Skeletal muscle tissue (tissue), 4 donors: Measurements from ENCODE around the gene SPEM3. TPM values are rescaled to one million over a fixed set of nuclear protein-coding genes. Genes with fewer than 3 reads are reported as not detected.

Experiments
- H3K27ac ChIP-seq: one replicate; pipeline ENCODE4 v1.7.0; 2013; ENCODE audit warnings: mild to moderate bottlenecking, low read depth, low read length, inconsistent platforms
- H3K27me3 ChIP-seq, 3 donors: one replicate each; pipeline ENCODE4 v1.7.0; 2013; ENCODE audit warnings: low read length in 3 of 3; ENCODE audit not compliant: control insufficient read depth in 3 of 3, insufficient read depth in 3 of 3
- H3K36me3 ChIP-seq, 3 donors: one replicate each; pipeline ENCODE4 v1.7.0; 2013; ENCODE audit warnings: low read length in 3 of 3; ENCODE audit not compliant: control insufficient read depth in 3 of 3, insufficient read depth in 3 of 3
- H3K4me1 ChIP-seq, 3 donors: one replicate each; pipeline ENCODE4 v1.7.0; 2013; ENCODE audit warnings: low read length in 3 of 3, mild to moderate bottlenecking in 3 of 3; ENCODE audit not compliant: control insufficient read depth in 3 of 3, insufficient read depth in 3 of 3
- H3K4me3 ChIP-seq, 3 donors: one replicate each; pipeline ENCODE4 v1.7.0; 2013; ENCODE audit warnings: low read length in 3 of 3
- H3K9ac ChIP-seq, 3 donors: one replicate each; pipeline ENCODE4 v1.7.0; 2013; ENCODE audit warnings: low read length in 3 of 3, mild to moderate bottlenecking in 3 of 3, moderate library complexity in 2 of 3, low read depth in 1 of 3
- H3K9me3 ChIP-seq, 3 donors: one replicate each; pipeline ENCODE4 v1.7.0; 2013; ENCODE audit warnings: low read length in 3 of 3; ENCODE audit not compliant: control insufficient read depth in 3 of 3
- total RNA-seq: library from RNA; depleted of rRNA; stranded (reverse); fragments of >200 nt; gene quantifications from one replicate; pipeline ENCODE4 v1.2.3, GENCODE V29; 2014
- donor health status: Osteomylitis.

SPEM3 gene
- total RNA-seq, 1 donor from 2014 or later = not detected

- Histone ChIP-seq H3K4me1 (peaks cover 5 to 13% (median 5%) of the 10 kb centered on the region in 3 donors), H3K4me3 (no peak overlapping the region), H3K27me3 (no peaks in the 10 kb centered on the region), H3K9ac (no peak overlapping the region), H3K9me3 (no peaks in the 10 kb centered on the region), H3K36me3 (peaks cover 4 to 9% (median 6%) of the 10 kb centered on the region in 3 donors), H3K27ac (no peak overlapping the region)
These were observed 19.8 kb upstream of the SPEM3 start for GRCh38 chr17:7408863-7409262.

DNA sequence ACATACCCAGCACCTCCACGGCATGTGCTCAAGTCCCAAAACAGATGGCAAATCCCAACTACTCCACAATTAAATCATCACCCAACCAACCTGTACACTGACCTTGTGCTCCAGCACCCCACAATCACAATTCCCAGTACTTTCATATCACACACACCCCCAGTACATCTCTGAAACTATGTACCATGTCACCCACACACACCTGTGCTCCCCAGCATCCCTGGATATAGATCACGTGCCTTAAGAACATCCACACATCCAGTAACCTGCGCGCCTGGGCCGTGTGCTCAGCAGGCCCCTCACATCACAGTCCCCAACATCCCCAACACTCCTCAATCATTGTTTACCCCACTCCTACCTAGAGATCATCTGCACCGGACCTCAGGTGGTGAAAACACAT is 18.9 kb upstream of the SPEM3 start:
- no peak overlapping the region for H3K27ac ChIP-seq
- H3K4me1 ChIP-seq = peaks cover 5 to 13% (median 5%) of the 10 kb centered on the region in 3 donors
- no peaks in the 10 kb centered on the region for H3K27me3 ChIP-seq
- H3K4me3 ChIP-seq = no peak overlapping the region
- peaks cover 4 to 9% (median 6%) of the 10 kb centered on the region in 3 donors for H3K36me3 ChIP-seq
- H3K9me3 ChIP-seq = no peaks in the 10 kb centered on the region
- no peak overlapping the region for H3K9ac ChIP-seq

DNA sequence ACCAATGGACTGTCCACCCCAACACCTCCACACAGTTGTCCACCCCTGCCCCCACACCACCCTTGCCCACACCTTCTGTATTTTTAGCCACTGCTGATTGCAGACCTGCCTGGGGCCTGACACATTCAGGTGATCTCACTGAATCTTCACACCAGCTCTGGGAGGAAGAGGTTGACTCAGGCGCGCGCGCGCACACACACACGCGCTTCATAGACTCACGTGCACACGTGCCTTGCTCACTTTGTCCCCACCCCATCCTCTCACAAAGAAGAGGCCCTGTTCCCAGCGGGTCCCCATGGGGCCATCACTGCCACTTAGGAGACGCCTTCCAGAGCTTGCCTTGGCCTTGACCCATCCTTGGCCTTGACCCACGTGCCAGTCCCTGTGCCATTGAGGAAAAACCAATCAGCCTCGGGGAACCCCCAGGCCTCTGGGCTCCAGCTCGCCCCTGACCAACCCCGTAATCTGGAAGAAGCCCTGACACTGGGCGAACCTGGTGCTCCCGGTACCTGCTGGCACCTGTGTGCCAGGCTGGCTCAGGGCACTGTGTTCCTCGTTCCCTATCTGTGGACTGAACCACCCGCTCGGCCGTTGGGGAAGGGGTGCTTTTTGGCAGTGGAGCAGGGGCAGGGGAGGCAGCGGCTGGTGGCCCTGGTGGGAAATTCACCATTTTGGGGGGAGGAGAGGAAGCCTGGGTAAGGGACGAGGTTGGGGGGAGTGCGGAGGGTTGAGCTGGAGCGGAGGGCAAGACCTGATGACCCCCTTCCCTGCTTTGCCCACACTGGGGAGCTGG is 17.8 kb upstream of the SPEM3 start:
- Histone ChIP-seq H3K9me3 (no peaks in the 10 kb centered on the region), H3K4me3 (no peak overlapping the region), H3K36me3 (peaks cover 10 to 14% (median 12%) of the 10 kb centered on the region in 3 donors), H3K4me1 (peaks cover 0 to 5% (median under 1%) of the 10 kb centered on the region in 3 donors), H3K27me3 (no peaks in the 10 kb centered on the region), H3K27ac (no peak overlapping the region), H3K9ac (no peak overlapping the region)

DNA sequence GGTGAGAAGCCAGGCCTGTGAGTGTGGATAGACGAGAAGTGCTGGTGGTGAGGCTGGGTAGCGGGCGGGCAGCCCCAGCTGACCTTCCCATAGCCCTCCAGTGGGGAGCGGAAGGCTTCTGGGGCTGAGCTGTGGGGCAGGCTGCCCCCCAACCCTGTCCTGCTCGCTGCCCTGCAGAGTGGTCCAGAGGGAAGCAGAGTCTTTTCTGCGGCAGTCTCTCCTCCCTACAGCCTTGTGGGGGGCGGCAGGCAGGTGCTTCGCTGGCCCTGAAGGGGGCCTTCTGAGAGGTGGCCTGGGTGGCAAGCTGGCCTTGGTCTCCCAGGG is 17.3 kb upstream of the SPEM3 start:
- Histone ChIP-seq H3K4me3 (no peak overlapping the region), H3K27ac (no peak overlapping the region), H3K36me3 (peaks cover 10 to 14% (median 12%) of the 10 kb centered on the region in 3 donors), H3K27me3 (no peaks in the 10 kb centered on the region), H3K9ac (no peak overlapping the region), H3K9me3 (no peaks in the 10 kb centered on the region), H3K4me1 (no peaks in the 10 kb centered on the region)

- no peaks in the 10 kb centered on the region for H3K27me3 ChIP-seq
- no peak overlapping the region for H3K4me3 ChIP-seq
- no peak overlapping the region for H3K27ac ChIP-seq
- peaks cover 10 to 14% (median 12%) of the 10 kb centered on the region in 3 donors for H3K36me3 ChIP-seq
- no peaks in the 10 kb centered on the region for H3K4me1 ChIP-seq
- H3K9ac ChIP-seq = no peak overlapping the region
- no peaks in the 10 kb centered on the region for H3K9me3 ChIP-seq
These were observed 15.2 kb upstream of the SPEM3 start for GRCh38 chr17:7413346-7413985.

GRCh38 chr17:7414837-7415236 is 13.8 kb upstream of the SPEM3 start:
- peaks cover 0 to under 1% (median 0%) of the 10 kb centered on the region in 3 donors for H3K27me3 ChIP-seq
- H3K9ac ChIP-seq = no peak overlapping the region
- H3K4me3 ChIP-seq = no peak overlapping the region
- no peaks in the 10 kb centered on the region for H3K9me3 ChIP-seq
- H3K27ac ChIP-seq = no peak overlapping the region
- H3K4me1 ChIP-seq = no peaks in the 10 kb centered on the region
- H3K36me3 ChIP-seq = peaks cover 6 to 8% (median 7%) of the 10 kb centered on the region in 3 donors

- H3K36me3 ChIP-seq = peaks cover 3 to 8% (median 6%) of the 10 kb centered on the region in 3 donors
These were observed 12.9 kb upstream of the SPEM3 start for GRCh38 chr17:7415784-7416183.

GRCh38 chr17:7416323-7416722 is 12.3 kb upstream of the SPEM3 start:
- no peaks in the 10 kb centered on the region for H3K9me3 ChIP-seq
- H3K36me3 ChIP-seq = peaks cover 3 to 8% (median 6%) of the 10 kb centered on the region in 3 donors
- peaks cover 0 to 4% (median 0%) of the 10 kb centered on the region in 3 donors for H3K27me3 ChIP-seq
- no peaks in the 10 kb centered on the region for H3K4me1 ChIP-seq
- H3K27ac ChIP-seq = no peak overlapping the region
- no peak overlapping the region for H3K9ac ChIP-seq
- H3K4me3 ChIP-seq = no peak overlapping the region

More at GRCh38 chr17:7415784-7416183, 12.9 kb upstream of the SPEM3 start:
- Histone ChIP-seq H3K4me1 (no peaks in the 10 kb centered on the region), H3K4me3 (no peak overlapping the region), H3K9me3 (no peaks in the 10 kb centered on the region), H3K27me3 (peaks cover 0 to 4% (median 0%) of the 10 kb centered on the region in 3 donors), H3K27ac (no peak overlapping the region), H3K9ac (no peak overlapping the region)

- no peak overlapping the region for H3K27ac ChIP-seq
- H3K9ac ChIP-seq = no peak overlapping the region
- H3K27me3 ChIP-seq = peaks cover 0 to 4% (median 0%) of the 10 kb centered on the region in 3 donors
- H3K4me1 ChIP-seq = no peaks in the 10 kb centered on the region
- no peak overlapping the region for H3K4me3 ChIP-seq
- peaks cover 3 to 8% (median 6%) of the 10 kb centered on the region in 3 donors for H3K36me3 ChIP-seq
- H3K9me3 ChIP-seq = no peaks in the 10 kb centered on the region
These were observed 11.5 kb upstream of the SPEM3 start for GRCh38 chr17:7417056-7417655.
